Fibroblast of skin of scalp (primary cell): ENCODE data around the gene SLC38A10.
"Not testable (repeated sequence)": the region's sequence is repeated elsewhere in the genome, so short reads cannot be mapped to it uniquely, and the experiment has no call there.

Experiments used
- DNase-seq: peaks from one replicate; pipeline ENCODE4 v3.0.0-alpha.2; 2013

Gene SLC38A10

GRCh38 chr17:81312624-81313325 is 17.7 kb upstream of the SLC38A10 start:
- DNase-seq = no peak

- no peak for DNase-seq
These were observed 16.8 kb upstream of the SLC38A10 start for GRCh38 chr17:81311946-81312345.

GRCh38 chr17:81310949-81311550 is 15.9 kb upstream of the SLC38A10 start:
- DNase-seq = no peak

GRCh38 chr17:81309859-81310839 is 15.0 kb upstream of the SLC38A10 start:
- no peak for DNase-seq

GRCh38 chr17:81309140-81309858 is 14.2 kb upstream of the SLC38A10 start:
- peak; percentile 57 for DNase-seq

GRCh38 chr17:81308784-81309139 is 13.7 kb upstream of the SLC38A10 start:
- DNase-seq = not testable (repeated sequence)

GRCh38 chr17:81307636-81308560 is 12.8 kb upstream of the SLC38A10 start:
- DNase-seq = no peak

- no peak for DNase-seq
These were observed 11.9 kb upstream of the SLC38A10 start for GRCh38 chr17:81306898-81307510.

GRCh38 chr17:81306491-81306890 is 11.4 kb upstream of the SLC38A10 start:
- DNase-seq = no peak

GRCh38 chr17:81305051-81305630 is 10.0 kb upstream of the SLC38A10 start:
- no peak for DNase-seq

- DNase-seq = no peak
These were observed 9.3 kb upstream of the SLC38A10 start for GRCh38 chr17:81304196-81305015.

- no peak for DNase-seq
These were observed 8.3 kb upstream of the SLC38A10 start for GRCh38 chr17:81303385-81303784.

GRCh38 chr17:81302861-81303333 is 7.8 kb upstream of the SLC38A10 start:
- DNase-seq = no peak

GRCh38 chr17:81302324-81302723 is 7.2 kb upstream of the SLC38A10 start:
- no peak for DNase-seq

GRCh38 chr17:81301195-81302144 is 6.4 kb upstream of the SLC38A10 start:
- DNase-seq = no peak

- DNase-seq = no peak
These were observed 5.6 kb upstream of the SLC38A10 start for GRCh38 chr17:81300586-81301155.

GRCh38 chr17:81299846-81300585 is 4.9 kb upstream of the SLC38A10 start:
- DNase-seq = no peak
